Effector memory CD8-positive, alpha-beta T cell (primary cell): Measurements from ENCODE around the gene ARID1B.

Source experiments
- ATAC-seq: fragments of 150-1000 bp; cut with Tn5 transposase; replicated peaks from 2 replicates; pipeline ENCODE4 v1.10.0; 2021; ENCODE audit warnings: mild to moderate bottlenecking, moderate library complexity
- DNase-seq, 3 experiments: peaks; one replicate each; pipeline ENCODE4 v3.0.0; 2021
- H3K27ac Mint-ChIP-seq, 2 donors: one replicate each; pipeline ENCODE4 v1.8.0; 2022; ENCODE audit warnings: mild to moderate bottlenecking in 2 of 2, mixed read lengths in 2 of 2, moderate library complexity in 2 of 2
- H3K27me3 Mint-ChIP-seq, 2 donors: one replicate each; pipeline ENCODE4 v1.8.0; 2022; ENCODE audit warnings: mixed read lengths in 2 of 2
- H3K36me3 Mint-ChIP-seq: one replicate; pipeline ENCODE4 v1.8.0; 2022; ENCODE audit warnings: mild to moderate bottlenecking, moderate library complexity, mixed read lengths; ENCODE audit not compliant: insufficient read depth
- H3K4me1 Mint-ChIP-seq, 2 donors: one replicate each; pipeline ENCODE4 v1.8.0; 2022; ENCODE audit warnings: low read depth in 2 of 2, mixed read lengths in 2 of 2
- H3K4me3 Mint-ChIP-seq, 2 donors: one replicate each; pipeline ENCODE4 v1.8.0; 2022; ENCODE audit warnings: mild to moderate bottlenecking in 2 of 2, mixed read lengths in 2 of 2, moderate library complexity in 2 of 2
- H3K9me3 Mint-ChIP-seq, 2 donors: one replicate each; pipeline ENCODE4 v1.8.0; 2022; ENCODE audit warnings: mixed read lengths in 2 of 2

The ARID1B gene

DNA sequence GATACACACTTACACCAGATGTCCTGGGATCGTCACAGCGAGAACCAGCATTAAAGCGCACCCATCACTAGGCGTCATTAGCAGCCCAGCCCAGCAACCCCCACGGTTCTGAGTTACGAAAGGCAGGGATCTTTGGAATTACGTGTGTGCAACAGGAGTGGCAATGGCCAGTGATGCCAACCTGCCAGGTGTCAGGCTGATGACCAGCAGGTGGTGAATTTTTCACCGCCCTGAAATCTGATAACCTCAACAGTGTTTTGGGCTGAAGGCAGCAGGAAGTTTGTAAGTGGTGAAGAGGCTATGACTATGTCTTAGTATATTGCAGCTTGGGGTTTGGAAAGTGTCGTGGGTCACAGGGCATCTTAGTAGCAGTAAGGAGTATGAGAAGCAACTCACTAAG is 380.1 kb downstream of the ARID1B start:
- Mint-ChIP-seq H3K9me3 (no peaks in the 10 kb centered on the region), H3K36me3 (peaks cover 14% of the 10 kb centered on the region), H3K27ac (no peak overlapping the region), H3K4me3 (no peak overlapping the region), H3K27me3 (no peaks in the 10 kb centered on the region), H3K4me1 (peaks cover 4 to 12% of the 10 kb centered on the region in 2 donors)
- DNase-seq, result no peak
- ATAC-seq, result no peak

GRCh38 chr6:157158456-157158855 is 381.3 kb downstream of the ARID1B start:
- Mint-ChIP-seq H3K9me3 (no peaks in the 10 kb centered on the region), H3K27me3 (no peaks in the 10 kb centered on the region), H3K4me1 (peaks cover 5 to 7% of the 10 kb centered on the region in 2 donors), H3K36me3 (peaks cover 14% of the 10 kb centered on the region), H3K4me3 (no peak overlapping the region), H3K27ac (peak overlapping the region; percentile 62 to 82)
- no peak for DNase-seq
- no peak for ATAC-seq

- Mint-ChIP-seq H3K9me3 (no peaks in the 10 kb centered on the region), H3K4me3 (no peak overlapping the region), H3K4me1 (peaks cover 7% of the 10 kb centered on the region in 2 donors), H3K36me3 (peaks cover 14% of the 10 kb centered on the region), H3K27ac (peak overlapping the region; percentile 62 to 82), H3K27me3 (no peaks in the 10 kb centered on the region)
- no peak for ATAC-seq
- no peak for DNase-seq
Measured at GRCh38 chr6:157158897-157159296, 381.7 kb downstream of the ARID1B start.

DNA sequence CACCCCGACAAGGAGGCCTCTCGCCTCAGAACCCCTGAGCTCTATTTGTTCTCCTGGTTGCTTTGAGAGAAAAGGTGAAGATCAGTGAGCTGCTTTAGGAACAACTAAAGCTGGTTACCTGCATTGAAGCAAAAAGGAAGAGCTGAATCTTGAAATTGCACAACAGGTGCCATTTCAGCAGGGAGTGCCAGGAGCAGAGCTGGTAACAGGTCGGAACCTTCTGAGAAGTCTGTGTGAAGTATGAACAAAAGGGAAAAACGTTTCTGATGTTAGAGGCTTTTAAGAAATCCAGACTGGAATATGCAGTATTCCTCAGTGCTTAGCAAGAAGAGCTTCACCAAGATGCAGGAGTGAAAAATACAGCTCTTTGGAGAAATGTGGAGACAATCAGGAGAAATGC is 382.2 kb downstream of the ARID1B start:
- no peak for DNase-seq
- Mint-ChIP-seq H3K4me3 (no peak overlapping the region), H3K9me3 (no peaks in the 10 kb centered on the region), H3K27me3 (no peaks in the 10 kb centered on the region), H3K4me1 (peaks cover 7% of the 10 kb centered on the region in 2 donors), H3K27ac (peak overlapping the region in 1 of 2 donors; percentile 82), H3K36me3 (peaks cover 14% of the 10 kb centered on the region)
- ATAC-seq, result no peak

DNA sequence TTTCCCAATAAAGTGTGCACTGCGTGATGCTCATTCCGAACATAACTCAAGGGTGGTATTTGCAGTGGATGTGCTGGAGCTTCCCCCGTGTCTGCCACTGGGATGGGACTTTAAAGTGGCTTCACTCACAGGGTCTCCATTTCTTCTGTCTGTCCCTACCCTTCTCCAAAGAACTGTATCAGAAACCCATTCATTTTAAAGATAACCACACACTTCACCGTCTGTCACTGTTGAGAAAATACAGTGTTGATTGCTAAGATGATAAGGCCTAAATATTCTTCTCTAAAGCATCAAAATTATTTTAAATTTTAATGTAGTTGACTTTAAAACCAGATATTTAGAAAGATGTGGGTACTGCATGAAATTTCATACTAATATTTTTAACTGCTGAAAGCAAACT is 384.7 kb downstream of the ARID1B start:
- DNase-seq, result no peak
- H3K4me3 Mint-ChIP-seq, result no peak overlapping the region
- no peak for ATAC-seq
- H3K36me3 Mint-ChIP-seq, result peaks cover 6% of the 10 kb centered on the region
- no peaks in the 10 kb centered on the region for H3K27me3 Mint-ChIP-seq
- peak overlapping the region in 1 of 2 donors; percentile 49 for H3K27ac Mint-ChIP-seq
- no peaks in the 10 kb centered on the region for H3K9me3 Mint-ChIP-seq
- peaks cover 3 to 7% of the 10 kb centered on the region in 2 donors for H3K4me1 Mint-ChIP-seq

DNA sequence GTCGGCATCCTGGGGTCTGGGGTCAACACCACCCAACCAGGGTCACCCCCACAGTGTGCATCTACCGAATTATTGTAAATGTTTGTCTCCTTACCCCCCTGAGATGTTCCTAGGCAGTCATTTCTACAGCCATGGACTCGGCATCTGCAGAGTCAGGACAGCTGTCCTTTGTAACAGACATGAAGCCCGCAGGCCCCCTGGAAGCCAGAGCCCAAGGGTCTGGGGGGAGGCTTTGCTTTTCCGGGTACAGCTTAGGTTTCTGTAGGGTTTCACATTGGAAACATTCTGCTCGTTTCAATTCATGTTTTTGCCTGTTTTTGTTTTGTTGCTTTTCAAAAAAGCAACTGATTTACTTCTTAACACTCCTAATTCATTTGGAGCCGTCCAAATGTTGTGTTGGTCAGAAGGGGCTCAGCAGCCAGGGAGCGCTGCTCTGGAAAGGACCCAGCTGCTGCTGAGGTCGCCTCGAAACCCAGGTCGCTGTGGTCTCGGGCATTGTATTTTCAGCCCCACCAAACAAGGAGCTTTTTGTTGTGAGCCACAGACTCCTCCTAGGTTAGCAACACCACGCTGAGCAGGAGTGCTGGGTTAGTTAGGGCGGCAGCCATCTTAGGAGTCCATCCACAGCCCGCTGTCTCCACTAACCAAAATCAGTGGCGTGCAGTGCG is 385.7 kb downstream of the ARID1B start:
- H3K4me3 Mint-ChIP-seq, result no peak overlapping the region
- no peaks in the 10 kb centered on the region for H3K27me3 Mint-ChIP-seq
- peak overlapping the region; percentile 49 for H3K27ac Mint-ChIP-seq
- H3K9me3 Mint-ChIP-seq, result no peaks in the 10 kb centered on the region
- no peak for DNase-seq
- peaks cover 3 to 7% of the 10 kb centered on the region in 2 donors for H3K4me1 Mint-ChIP-seq
- ATAC-seq, result no peak
- peaks cover 6% of the 10 kb centered on the region for H3K36me3 Mint-ChIP-seq

DNA sequence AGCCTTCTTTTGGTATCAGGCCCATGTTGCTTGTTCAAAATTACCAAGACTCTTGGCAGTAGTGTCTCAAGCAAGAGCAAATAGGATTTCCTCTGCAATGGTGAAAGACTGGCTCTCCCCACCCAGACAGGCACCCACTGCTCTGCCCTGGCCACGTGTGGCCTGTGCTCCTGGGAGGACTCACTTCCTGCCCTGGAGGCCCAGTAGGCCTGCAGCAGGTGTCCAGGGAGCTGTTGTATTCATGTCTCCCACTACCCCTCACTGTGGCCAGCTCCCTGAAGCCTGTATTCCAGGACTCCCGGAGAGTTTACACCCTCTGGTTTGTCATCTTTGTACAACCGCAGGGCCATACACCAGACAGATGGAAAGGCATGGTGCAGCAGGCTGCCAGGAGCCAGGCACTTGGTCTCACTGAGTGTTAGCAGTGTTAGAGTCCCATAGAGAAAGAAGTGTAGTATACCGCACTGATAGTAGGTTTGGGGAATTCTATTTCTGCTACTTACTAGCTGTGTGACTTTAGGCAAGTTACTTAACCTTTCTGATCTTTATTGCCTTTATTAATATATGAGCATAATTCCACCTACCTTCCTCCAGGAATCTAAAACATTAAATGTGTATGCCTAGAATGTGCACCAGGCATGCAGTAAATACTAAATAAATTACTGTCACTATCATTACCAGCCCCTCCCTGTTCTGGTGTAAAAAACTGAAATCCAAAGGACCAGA is 386.4 kb downstream of the ARID1B start:
- H3K9me3 Mint-ChIP-seq, result no peaks in the 10 kb centered on the region
- no peak overlapping the region for H3K4me3 Mint-ChIP-seq
- DNase-seq (no peak), ATAC-seq (no peak)
- H3K27me3 Mint-ChIP-seq, result no peaks in the 10 kb centered on the region
- peak overlapping the region; percentile 35 to 49 for H3K27ac Mint-ChIP-seq
- H3K4me1 Mint-ChIP-seq, result peaks cover 3 to 7% of the 10 kb centered on the region in 2 donors
- peaks cover 9% of the 10 kb centered on the region for H3K36me3 Mint-ChIP-seq

DNA sequence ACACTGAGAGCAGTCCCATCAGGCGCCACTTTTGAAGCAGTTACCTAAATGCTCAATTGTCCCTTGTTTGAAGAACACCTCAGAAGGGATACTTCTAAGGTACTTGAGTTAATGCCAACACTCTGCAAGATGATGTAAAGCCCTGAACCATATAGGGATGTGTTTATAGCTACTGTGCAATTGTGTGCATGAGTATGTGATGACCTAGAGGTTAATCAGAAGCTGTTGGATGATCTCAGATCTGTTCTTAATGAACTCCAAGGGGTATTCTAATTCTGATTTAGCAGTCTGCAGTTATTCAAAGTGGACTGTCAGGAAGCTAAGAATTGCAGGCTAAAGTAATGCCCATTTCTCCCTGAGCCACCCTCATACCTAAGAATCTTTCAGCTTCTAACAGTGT is 387.8 kb downstream of the ARID1B start:
- Mint-ChIP-seq H3K4me3 (no peak overlapping the region), H3K27ac (no peak overlapping the region), H3K9me3 (no peaks in the 10 kb centered on the region), H3K4me1 (peaks cover 3 to 7% of the 10 kb centered on the region in 2 donors), H3K36me3 (peaks cover 11% of the 10 kb centered on the region), H3K27me3 (no peaks in the 10 kb centered on the region)
- DNase-seq, result no peak
- ATAC-seq, result no peak

DNA sequence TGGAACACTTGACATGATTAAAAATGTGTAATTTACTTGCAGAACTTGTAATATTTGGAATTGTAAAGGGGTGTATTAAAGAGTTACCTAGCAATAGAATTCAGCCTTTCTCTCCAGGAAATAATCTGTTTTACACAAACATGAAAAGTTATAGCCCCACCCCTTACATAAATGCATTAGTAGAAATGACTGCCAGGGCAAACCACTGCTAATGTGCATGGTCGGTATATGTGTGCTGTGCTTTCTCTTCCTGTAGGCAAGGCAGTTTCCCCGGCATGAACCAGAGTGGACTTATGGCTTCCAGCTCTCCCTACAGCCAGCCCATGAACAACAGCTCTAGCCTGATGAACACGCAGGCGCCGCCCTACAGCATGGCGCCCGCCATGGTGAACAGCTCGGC is 389.6 kb downstream of the ARID1B start:
- Mint-ChIP-seq H3K27ac (no peak overlapping the region), H3K9me3 (no peaks in the 10 kb centered on the region)
- DNase-seq, result no peak

DNA sequence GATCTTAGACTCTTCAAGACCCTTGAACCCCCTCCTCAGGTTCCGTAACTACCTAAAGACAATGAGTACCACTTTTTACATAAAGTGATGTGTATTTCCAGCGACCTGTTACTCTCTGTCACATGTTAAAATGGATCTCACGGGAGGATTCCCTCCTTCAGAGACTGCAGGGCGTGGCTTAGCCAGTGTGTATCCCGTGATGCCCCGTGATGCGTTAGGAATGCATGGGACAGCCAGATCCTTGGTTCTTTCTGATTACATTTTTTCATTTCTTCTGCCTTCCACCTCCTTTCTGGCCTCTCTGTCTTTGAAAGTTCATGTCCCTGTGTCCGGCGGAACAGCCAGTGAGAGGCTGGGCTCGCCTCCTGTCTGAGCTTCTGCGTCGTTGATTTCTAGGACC is 390.7 kb downstream of the ARID1B start:
- Mint-ChIP-seq H3K27me3 (no peaks in the 10 kb centered on the region), H3K9me3 (no peaks in the 10 kb centered on the region), H3K27ac (peak overlapping the region in 1 of 2 donors; percentile 71), H3K4me1 (peaks cover 3 to 7% of the 10 kb centered on the region in 2 donors), H3K36me3 (peaks cover 28% of the 10 kb centered on the region), H3K4me3 (no peak overlapping the region)
- no peak for DNase-seq
- no peak for ATAC-seq

More for the DNA sequence above, 389.6 kb downstream of the ARID1B start:
- Mint-ChIP-seq H3K4me1 (peaks cover 3 to 6% of the 10 kb centered on the region in 2 donors), H3K4me3 (no peak overlapping the region), H3K36me3 (peaks cover 23% of the 10 kb centered on the region), H3K27me3 (no peaks in the 10 kb centered on the region)
- ATAC-seq, result no peak

- H3K9me3 Mint-ChIP-seq, result no peaks in the 10 kb centered on the region
- no peaks in the 10 kb centered on the region for H3K27me3 Mint-ChIP-seq
- no peak overlapping the region for H3K4me3 Mint-ChIP-seq
- peaks cover 2 to 9% of the 10 kb centered on the region in 2 donors for H3K4me1 Mint-ChIP-seq
- peaks cover 28% of the 10 kb centered on the region for H3K36me3 Mint-ChIP-seq
- ATAC-seq (no peak), DNase-seq (no peak)
- H3K27ac Mint-ChIP-seq, result peak overlapping the region in 1 of 2 donors; percentile 12
Measured at GRCh38 chr6:157168471-157168870, 391.3 kb downstream of the ARID1B start.

GRCh38 chr6:157169226-157169625 is 392.0 kb downstream of the ARID1B start:
- Mint-ChIP-seq H3K27ac (peak overlapping the region in 1 of 2 donors; percentile 12), H3K36me3 (peaks cover 32% of the 10 kb centered on the region), H3K9me3 (no peaks in the 10 kb centered on the region), H3K4me1 (peaks cover 2 to 9% of the 10 kb centered on the region in 2 donors), H3K4me3 (no peak overlapping the region), H3K27me3 (no peaks in the 10 kb centered on the region)
- DNase-seq (no peak), ATAC-seq (no peak)

DNA sequence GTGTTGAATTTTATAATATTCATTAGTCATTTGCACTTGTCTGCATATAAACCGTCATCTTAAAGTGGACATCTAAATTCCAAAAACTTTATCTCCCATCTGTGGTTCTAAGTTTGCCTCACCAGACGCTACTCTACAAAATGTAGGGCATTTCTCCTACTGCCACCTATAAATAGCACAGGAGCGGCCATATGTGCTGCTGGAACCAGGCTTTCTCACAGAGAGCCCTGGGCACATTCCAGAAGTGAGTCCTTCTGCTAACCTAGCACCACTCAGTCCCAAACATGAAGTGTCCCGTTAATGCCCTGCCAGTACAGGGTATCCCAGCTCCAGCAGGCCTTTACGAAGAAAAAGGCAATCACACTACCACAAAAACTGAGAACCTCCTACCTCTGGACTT is 392.5 kb downstream of the ARID1B start:
- no peaks in the 10 kb centered on the region for H3K9me3 Mint-ChIP-seq
- H3K4me3 Mint-ChIP-seq, result no peak overlapping the region
- H3K27ac Mint-ChIP-seq, result no peak overlapping the region
- ATAC-seq (no peak), DNase-seq (no peak)
- H3K4me1 Mint-ChIP-seq, result peaks cover 2 to 9% of the 10 kb centered on the region in 2 donors
- peaks cover 35% of the 10 kb centered on the region for H3K36me3 Mint-ChIP-seq
- no peaks in the 10 kb centered on the region for H3K27me3 Mint-ChIP-seq

GRCh38 chr6:157170535-157170934 is 393.4 kb downstream of the ARID1B start:
- DNase-seq (no peak), ATAC-seq (no peak)
- H3K9me3 Mint-ChIP-seq, result no peaks in the 10 kb centered on the region
- no peaks in the 10 kb centered on the region for H3K27me3 Mint-ChIP-seq
- peaks cover 2 to 9% of the 10 kb centered on the region in 2 donors for H3K4me1 Mint-ChIP-seq
- H3K36me3 Mint-ChIP-seq, result peaks cover 35% of the 10 kb centered on the region
- H3K27ac Mint-ChIP-seq, result peak overlapping the region in 1 of 2 donors; percentile 35
- no peak overlapping the region for H3K4me3 Mint-ChIP-seq
